ENCODE data around the gene ALDH5A1.

- no peak for TF ChIP-seq POLR2AphosphoS5 (IDR thresholded peaks at IDR 0.05)
- TF ChIP-seq, protein P1, sequence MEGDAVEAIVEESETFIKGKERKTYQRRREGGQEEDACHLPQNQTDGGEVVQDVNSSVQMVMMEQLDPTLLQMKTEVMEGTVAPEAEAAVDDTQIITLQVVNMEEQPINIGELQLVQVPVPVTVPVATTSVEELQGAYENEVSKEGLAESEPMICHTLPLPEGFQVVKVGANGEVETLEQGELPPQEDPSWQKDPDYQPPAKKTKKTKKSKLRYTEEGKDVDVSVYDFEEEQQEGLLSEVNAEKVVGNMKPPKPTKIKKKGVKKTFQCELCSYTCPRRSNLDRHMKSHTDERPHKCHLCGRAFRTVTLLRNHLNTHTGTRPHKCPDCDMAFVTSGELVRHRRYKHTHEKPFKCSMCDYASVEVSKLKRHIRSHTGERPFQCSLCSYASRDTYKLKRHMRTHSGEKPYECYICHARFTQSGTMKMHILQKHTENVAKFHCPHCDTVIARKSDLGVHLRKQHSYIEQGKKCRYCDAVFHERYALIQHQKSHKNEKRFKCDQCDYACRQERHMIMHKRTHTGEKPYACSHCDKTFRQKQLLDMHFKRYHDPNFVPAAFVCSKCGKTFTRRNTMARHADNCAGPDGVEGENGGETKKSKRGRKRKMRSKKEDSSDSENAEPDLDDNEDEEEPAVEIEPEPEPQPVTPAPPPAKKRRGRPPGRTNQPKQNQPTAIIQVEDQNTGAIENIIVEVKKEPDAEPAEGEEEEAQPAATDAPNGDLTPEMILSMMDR (IDR thresholded peaks at IDR 0.05) = no peak
These were observed 59.7 kb downstream of the ALDH5A1 start for GRCh38 chr6:24554474-24554873.
